ENCODE results near the gene TNFAIP8L1.
"Not testable (repeated sequence)": the region's sequence is repeated elsewhere in the genome, so short reads cannot be mapped to it uniquely, and the experiment has no call there.

TNFAIP8L1 gene

DNA sequence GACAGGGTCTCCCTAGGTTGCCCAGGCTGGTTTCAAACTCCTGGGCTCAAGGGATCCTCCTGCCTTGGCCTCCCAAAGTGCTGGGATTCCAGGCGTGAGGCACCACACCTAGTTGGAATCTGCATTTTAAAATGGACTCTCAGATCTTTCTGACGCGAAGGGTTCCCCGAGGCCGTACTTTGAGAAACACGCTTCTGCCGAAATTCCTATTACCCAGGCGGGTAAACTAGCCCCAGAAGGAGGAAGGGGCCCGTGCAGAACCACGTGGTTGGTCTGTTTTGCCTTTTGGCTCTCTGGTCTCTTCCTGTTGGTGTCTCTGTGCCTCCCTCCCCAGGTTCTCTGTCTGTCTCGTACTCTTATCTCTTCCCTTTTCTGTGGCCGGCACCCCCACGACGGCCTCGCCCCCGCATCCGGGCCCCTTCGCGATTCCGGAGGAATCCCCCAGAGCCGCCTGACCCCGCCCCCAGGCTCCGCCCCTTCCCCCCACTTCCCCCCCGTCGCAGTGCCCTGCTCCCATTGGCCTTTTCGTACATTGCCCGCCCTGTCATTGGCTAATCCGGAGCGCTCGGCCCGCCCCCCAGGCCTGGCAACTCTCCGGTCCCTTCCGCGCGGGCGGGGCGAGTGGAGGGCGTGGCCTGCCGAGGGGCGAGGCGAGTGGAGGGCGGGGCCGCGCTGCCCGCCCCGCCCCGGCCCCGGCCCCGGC lies at the start of gene TNFAIP8L1:
Gene TNFAIP8L1 (plus strand): TSS at position 689 of the 703 bp plus-strand sequence. CDS start 12,354 bp downstream, outside the sequence.
- peak; percentile 97 for DNase-seq

- peak; percentile 73 for DNase-seq
Measured at GRCh38 chr19:4589579-4590410, 49.5 kb upstream of the TNFAIP8L1 start.

DNA sequence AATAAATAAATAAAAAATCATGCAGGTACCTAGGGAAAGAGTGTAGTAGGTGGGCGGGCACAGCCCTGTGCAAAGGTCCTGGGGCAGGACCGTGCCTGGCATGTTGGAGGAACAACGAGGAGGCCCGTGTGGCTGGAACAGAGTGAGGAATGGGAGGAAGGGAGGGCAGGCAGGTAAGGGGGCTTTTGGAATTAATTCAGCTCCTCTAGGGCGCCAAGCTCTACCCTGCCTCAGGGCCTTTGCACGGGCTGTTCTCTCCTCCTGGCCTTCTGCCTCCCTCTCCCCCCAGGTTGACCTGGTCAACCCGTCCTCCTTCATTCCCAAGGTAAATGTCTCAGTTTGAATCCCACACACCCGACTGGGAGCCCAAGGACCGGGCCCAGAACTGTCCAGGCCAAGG lies 48.8 kb upstream of the TNFAIP8L1 start:
- no peak for DNase-seq

DNA sequence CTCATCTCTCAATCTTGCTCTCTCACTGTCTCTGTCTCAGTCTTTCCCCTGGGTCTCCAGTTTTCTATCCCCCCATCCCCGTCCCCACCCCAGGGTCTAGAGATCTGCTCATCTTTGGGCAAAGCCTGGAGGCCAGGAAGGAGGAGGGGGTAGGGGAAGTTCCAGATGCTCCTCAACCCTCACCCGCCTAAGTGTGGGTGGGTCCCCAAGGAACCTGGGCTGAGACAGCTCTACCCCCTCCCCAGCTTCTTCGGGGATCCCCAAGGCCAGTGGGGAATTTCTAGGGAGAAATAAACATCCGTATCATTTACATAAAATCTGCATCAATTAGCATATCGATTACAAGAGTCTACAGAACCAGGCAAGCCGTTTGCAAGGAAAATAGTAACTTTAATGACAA lies 48.0 kb upstream of the TNFAIP8L1 start:
- no peak for DNase-seq

DNA sequence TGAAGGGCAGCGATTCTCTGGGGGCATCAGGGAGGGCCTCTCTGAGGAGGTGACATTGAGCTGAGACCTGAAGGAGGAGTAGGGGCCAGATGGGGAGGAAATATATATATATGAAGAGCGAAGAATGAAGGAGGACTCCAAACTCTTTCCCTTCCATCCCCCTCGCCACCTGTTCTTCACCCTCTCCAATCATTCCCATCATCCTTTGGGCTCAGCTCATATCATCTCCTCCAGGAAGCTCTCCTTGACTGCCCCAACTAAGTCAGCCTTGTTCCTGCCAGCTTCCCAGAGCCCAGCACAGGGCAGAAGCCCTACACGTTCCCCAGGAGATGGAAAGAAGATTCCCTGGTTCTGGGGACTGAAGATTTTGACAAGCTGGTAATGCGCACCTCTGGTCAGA lies 46.9 kb upstream of the TNFAIP8L1 start:
- no peak for DNase-seq

DNA sequence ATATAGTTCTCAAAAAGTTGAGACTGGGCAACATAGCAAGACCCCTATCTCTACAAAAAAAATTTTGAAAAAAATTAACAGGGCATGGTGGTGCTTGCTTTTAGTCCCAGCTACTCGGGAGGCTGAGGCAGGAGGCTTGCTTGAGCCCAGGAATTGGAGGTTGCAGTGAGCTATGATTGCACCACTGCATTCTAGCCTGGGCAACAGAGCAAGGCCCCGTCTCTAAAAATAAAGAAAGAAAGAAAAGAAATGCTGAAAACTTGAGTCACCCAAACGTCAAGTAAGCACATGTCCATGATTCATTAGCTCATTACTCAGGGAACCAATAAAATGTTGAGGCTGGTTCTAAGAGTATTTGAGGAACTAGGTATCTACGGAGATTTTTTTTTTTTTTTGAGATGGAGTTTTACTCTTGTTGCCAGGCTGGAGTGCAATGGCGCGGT lies 45.9 kb upstream of the TNFAIP8L1 start:
- no peak for DNase-seq

GRCh38 chr19:4594201-4594600 lies 45.1 kb upstream of the TNFAIP8L1 start:
- DNase-seq = no peak

DNA sequence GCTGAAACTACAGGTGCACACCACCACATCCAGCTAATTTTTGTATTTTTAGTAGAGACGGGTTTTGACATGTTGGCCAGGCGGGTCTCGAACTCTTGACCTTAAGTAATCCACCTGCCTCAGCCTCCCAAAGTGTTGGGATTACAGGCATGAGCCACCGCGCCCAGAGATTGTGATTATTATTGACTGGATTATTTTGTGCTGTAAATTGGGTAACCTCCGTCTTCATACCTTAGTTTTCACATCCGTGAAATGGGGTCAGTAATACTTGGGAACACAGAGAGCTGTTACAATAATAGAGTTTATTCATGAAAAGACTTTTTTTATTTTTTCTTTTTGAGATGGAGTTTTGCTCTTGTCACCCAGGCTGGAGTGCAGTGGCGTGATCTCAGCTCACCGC lies 44.2 kb upstream of the TNFAIP8L1 start:
- not testable (repeated sequence) for DNase-seq

GRCh38 chr19:4596033-4596904 lies 43.0 kb upstream of the TNFAIP8L1 start:
- DNase-seq = no peak

GRCh38 chr19:4597278-4597974 lies 41.9 kb upstream of the TNFAIP8L1 start:
- no peak for DNase-seq

DNA sequence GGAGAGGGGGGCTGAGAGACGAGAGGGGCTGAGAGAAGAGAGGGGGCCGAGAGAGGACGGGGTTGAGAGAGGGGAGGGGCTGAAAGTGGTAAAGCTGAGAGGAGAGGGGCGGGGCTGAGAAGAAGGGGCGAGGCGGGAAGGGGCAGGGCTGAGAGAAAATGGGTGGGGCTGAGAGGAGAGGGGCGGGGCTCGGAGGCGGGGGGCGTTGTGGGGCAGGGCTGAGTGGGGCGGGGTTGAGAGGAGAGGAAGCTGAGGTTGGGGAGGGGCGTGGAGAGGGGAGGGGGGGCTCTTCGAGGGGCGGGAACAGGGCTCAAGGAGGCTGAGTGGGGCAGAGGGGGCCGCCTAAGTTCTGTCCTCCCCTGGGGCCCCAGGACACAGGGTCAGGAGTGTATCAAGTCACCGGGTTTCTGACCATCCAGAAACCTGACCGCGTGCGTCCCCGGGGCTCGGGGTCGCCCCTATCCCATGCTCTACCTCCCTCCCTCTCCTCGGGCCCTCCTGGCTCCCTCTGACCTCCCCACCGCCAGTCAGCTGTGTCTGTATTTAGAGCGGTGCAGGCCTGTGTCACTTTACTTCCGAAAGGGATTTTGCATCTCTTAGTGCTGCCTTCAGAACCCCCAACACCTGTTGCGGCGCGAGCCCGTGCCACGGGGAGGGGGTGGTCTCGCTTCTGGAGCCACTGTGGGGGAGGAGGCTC lies 41.2 kb upstream of the TNFAIP8L1 start:
- DNase-seq = peak; percentile 77

DNA sequence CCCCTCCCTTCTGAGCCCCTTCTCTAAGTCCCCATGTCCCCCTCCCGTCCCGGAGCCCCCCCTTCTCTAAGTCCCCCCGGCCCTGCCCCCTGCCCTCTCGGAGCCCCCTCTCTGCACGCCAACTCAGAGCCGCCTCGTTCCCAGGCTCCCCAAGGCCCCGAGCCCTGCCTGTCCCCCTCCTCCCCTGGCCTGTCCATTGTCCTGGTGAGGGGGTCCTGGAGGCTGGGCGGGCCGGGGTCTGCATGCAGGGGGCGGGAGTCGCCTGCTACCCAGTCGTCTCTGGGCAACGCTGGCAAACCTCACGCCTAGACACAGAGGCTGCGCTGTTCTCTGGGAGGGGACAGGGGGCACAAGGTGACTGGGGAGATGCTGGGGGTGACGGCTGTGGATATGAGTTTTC lies 40.6 kb upstream of the TNFAIP8L1 start:
- DNase-seq = no peak

GRCh38 chr19:4600082-4600481 lies 39.2 kb upstream of the TNFAIP8L1 start:
- DNase-seq = no peak

DNA sequence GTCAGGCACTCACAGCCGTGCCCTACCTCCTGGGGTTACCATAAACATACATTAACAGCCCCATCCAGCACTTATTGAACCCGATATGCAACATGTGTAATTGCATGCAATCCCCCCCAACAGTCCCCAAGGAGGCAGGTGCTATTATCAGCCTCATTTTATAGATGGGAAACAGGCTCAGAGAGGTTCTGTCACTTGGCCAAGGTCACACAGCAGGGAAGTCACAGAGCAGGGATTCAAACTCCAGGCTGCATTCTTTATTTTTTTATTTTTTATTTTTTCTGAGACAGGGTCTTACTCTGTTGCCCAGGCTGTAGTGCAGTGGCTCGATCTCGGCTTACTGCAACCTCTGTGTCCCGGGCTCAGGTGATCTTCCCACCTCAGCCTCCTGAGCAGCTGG lies 38.4 kb upstream of the TNFAIP8L1 start:
- no peak for DNase-seq

DNA sequence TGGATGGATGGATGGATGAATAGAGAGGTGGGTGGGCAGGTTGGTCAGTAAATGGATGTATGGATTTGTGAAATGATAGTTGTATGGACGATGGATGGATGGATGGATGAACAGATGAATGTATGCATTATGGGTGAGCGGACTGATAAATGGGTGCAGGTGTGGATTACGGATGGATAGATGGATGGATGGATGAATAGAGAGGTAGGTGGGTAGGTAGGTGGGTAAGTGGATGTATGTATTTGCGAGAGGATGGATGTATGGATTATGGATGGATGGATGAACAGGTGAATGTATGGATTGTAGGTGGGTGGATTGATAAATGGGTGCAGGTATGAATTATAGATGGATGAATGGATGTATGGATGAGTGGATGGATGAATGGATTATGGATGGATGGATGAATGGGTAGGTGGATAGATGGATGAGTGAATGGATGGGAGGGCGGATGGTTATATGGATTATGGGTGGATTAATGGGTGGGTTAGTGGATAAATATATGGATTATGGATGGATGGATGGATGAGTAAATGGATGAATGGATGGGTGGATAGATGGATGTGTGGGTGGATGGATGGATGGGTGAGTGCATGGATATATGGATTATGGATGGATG lies 37.0 kb upstream of the TNFAIP8L1 start:
- DNase-seq = no peak

DNA sequence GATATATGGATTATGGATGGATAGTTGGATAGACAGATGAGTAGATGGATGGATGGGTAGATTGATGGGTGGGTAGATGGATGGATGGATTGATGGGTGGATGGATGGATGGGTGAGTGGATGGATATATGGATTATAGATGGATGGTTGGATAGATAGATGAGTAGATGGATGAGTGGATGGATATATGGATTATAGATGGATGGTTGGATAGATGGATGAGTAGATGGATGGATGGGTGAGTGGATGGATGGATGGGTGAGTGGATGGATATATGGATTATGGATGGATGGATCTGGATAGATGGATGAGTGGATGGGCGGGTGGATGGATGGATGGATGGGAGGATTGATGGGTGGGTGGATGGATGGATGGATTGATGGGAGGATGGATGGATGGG lies 36.4 kb upstream of the TNFAIP8L1 start:
- DNase-seq = no peak

DNA sequence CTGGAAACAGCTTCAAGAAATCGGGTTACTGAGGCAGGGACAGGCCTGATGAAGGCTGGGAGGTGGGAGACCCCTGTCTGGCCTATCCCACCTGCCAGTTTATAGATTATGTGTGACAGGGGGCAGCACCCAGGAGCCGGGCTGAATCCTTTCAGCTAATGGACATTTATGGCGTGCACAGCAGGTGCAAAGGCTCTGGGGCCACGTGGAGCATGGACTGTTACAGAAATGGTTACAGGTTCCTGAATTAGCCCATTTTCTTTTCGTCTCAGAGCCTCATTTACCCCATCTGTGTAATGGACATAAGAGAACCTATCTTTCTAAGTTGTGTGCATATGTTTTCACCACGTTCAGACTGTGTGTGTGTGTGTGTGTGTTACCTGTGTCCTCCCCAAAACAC lies 34.4 kb upstream of the TNFAIP8L1 start:
- no peak for DNase-seq

DNA sequence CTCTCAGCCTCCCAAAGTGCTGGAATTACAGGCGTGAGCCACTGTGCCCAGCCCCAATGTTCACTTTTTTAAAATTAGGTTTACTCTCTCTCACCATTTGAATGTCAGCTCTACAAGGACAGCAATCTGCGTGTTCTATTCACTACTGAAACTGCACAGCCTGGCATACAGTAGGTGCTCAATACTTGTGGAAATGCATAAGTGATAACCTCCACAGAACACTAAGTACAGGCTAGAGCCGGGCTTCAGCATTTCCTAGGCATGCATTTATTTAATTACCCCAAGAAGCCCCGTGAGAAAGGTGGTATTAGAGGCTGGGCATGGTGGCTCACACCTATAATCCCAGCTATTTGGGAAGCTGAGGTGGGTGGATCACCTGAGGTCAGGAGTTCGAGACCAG lies 33.1 kb upstream of the TNFAIP8L1 start:
- no peak for DNase-seq

DNA sequence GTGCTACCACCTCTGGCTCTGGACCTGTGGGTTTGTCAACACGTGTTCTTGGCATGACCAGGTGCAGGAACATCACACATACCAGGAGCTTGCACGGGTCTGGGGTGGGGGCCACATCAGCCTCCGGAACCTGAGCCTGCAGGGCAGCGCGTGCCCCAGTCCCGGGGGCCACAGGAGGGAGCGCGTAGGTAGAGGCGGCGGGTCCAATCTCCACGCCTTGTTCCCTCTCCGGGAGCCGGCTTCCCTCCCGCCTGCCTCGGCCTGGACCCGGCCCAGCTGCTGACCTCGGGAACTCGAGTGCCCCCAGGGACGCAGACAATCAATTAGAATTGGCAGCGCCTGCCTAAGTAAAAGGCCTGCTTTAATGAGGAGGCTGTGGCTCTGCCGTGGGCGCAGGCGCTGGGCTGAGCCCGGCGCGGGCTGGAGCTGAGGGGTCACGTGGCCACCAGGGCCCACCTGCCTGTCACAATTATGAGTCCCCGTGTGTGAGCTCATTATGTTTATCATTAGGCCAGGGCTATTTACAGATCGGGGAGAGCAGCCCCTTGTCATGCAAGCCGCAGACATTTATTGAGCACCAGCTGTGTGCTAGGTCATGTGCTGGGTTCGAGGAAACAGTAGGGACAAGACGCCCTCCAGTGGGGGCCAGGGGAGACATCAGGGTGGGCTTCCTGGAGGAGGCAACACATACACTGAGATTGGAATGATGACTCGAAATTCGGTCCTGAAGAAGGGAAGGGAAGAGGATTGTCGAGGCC lies 32.2 kb upstream of the TNFAIP8L1 start:
- no peak for DNase-seq

DNA sequence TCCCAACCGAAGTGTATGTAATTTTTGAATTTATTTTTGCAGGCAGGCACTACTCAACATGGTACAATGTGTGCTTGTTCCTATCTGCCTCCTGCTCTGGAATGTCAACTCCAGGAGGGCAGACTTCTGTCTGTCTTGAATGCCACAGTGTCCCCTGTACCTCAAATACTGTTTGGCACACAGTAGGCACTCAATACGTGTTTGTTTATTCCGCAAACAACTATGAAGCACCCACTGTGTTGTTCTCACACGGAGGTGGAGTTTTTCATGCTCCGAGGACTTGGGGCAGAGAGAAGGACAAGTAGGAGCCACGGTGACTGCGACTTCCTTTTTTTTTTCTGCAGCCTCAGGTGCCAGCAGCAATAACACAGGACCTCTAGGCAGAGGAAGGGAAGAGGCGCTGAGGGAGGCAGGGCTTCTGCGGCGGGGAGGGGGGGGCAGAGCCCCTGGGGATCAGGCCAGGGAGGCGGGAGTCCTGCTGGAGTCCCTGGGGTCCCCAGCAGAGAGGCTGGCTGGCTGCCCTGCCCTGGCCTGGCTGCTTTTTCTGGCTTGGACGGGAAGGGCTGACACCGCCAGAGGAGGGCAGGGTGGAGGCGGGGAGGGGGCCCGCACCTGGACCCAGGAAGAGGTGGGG lies 29.3 kb upstream of the TNFAIP8L1 start:
- peak; percentile 80 for DNase-seq
